Skeletal muscle cell (primary cell): Measurements from ENCODE around the gene NHSL2.
A peak's percentile ranks its signal among the peaks of the same experiment; 100 is the strongest.

ENCODE experiments used
- DNase-seq: peaks from one replicate; pipeline ENCODE4 v3.0.0-alpha.2; 2010; ENCODE audit warnings: low read depth
- H3K4me3 ChIP-seq: 2 replicates; pipeline ENCODE4 v1.5.1; 2011; ENCODE audit warnings: low read depth, mild to moderate bottlenecking, control low read depth, low read length, moderate library complexity

NHSL2 gene

GRCh38 chrX:72121383-72121782, 210.7 kb downstream of the NHSL2 start:
- no peak overlapping the region for H3K4me3 ChIP-seq
- DNase-seq, result peak; percentile 48

GRCh38 chrX:72122621-72123337, 212.1 kb downstream of the NHSL2 start:
- DNase-seq, result no peak
- H3K4me3 ChIP-seq, result no peak overlapping the region

GRCh38 chrX:72123471-72124185, 213.0 kb downstream of the NHSL2 start:
- H3K4me3 ChIP-seq, result no peak overlapping the region
- no peak for DNase-seq

DNA sequence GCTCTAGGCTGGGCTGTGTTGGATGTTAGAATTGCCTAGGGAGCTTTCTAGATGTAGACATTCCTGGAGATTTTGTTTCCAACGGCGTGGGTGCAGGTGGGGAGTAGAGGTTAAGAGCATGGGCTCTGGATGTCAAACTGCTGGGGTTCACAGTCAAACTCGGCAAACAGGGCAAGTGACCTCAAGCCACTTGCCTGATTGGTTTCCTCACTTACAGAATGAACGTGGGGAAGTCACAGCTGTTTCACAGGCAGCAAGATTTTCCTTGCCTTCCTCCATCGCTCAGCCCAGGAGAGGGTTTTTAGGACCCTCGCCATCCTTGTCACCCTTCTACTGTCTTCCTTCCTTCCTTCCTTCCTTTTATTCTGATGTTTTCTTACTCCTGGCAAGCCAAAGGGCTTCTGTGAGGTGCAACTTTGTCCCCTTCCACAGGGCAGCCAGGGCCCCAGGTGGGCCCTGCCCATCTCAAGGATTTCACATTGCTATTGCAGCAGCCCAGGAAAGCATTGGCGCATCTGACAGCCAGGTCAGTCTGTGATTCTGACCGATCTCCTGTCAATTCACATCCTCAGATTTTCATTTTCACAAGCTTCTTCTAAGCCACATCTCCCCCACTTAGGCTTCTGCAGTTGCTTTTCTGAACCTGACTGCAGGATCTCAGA, 214.0 kb downstream of the NHSL2 start:
- no peak overlapping the region for H3K4me3 ChIP-seq
- no peak for DNase-seq

- H3K4me3 ChIP-seq, result no peak overlapping the region
- DNase-seq, result no peak
Observed at GRCh38 chrX:72125331-72126047, 214.8 kb downstream of the NHSL2 start.

DNA sequence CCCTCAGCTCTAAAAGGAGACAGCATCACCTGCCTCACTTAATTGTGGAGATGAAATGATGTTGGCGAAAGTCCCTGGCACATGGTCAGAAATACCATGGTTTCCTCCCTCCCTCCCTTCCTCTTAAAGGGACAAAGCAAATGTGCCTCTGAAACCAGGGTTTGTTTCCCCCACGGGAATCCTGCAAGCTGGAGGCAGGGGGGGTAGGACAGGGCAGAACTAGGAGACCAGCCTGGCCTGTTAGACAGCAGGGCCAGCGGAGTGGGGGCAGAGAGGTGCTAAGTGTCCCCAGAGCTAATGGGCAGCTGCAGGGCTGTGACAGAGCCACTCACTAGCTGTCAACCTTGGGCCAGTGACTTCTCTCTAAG, 215.4 kb downstream of the NHSL2 start:
- no peak overlapping the region for H3K4me3 ChIP-seq
- no peak for DNase-seq

DNA sequence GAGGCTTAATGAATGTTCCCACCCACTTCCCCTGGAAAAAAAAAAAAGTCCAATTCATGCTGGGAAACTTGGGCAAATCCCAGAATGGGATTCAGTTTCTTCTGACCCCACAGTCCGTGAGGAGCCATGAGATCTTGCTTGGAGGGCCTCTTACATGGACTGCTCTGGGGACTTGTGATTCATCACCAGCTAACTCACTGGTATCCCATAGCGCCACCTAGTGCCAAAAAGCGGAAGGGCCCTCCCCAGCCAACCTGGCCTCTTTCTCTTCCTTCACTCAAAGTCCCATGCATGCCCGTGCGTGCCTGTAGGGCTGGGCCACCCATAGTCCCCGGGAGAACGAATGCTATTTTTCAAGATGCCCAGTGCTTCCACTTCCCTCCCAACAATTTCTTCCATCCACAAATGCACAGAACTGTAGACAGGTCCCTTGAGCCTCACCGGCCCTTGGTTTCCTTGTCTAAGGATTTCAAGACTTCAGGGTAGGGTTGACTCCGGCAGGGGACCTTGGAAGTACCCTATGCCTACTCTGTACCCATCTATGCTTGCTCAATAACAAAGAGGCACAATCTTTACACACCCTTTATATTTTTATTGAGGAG, 216.0 kb downstream of the NHSL2 start:
- no peak overlapping the region for H3K4me3 ChIP-seq
- DNase-seq, result peak; percentile 73

DNA sequence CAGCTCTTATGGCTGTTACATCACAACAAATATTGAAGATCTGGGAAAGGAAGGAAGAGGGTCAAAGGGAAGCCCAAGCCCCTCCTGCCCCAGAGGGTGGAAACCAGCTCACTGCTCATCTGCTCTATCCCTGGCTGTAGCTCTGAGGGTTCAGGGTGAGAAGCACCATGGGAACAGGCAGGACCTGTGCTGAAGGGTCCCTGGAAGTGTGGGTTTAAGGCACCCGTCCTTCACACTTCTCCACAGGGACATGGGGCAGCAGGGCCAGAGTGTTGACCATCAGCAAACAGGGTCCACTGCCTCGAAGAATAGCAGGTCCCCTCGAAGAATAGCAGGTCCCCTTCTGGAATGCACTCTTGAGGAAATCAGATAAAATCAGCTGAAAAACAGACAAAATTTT, 216.7 kb downstream of the NHSL2 start:
- H3K4me3 ChIP-seq, result no peak overlapping the region
- DNase-seq, result no peak

DNA sequence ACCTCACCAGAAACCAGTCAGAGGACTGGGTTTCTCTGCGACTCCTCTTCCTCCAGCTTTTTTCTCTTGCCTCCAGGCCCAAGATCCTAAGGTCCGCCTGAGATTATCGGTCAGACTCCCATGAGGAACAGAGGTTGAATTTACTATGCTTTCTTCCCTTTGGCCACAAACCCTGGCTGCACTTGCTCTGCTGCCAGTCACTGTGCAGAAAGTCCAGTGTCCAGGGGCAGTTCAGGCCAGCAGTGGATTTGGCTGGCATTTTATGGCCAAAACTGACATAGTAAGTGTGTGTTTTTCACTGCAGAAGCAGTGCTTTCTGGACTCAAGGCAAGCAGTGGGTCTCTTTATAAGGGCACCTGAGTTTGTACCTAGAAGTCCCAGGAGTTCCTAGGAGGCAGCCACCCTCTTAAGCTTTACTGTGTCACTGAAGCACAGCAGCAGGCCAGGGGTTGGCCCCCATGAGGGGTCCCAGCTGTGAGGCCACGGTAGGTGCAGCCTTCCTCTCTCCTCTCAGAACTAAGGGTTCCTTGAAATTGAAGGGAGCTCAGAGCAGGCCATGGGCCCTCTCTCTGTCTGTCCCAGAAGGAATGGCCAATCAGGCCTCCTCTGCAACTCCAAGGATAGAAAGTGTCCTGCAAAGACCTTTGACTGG, 217.7 kb downstream of the NHSL2 start:
- DNase-seq, result no peak
- H3K4me3 ChIP-seq, result no peak overlapping the region

- DNase-seq, result no peak
- H3K4me3 ChIP-seq, result no peak overlapping the region
Observed at GRCh38 chrX:72128881-72129280, 218.2 kb downstream of the NHSL2 start.

GRCh38 chrX:72129661-72130060, 219.0 kb downstream of the NHSL2 start:
- no peak for DNase-seq
- no peak overlapping the region for H3K4me3 ChIP-seq

- no peak overlapping the region for H3K4me3 ChIP-seq
- no peak for DNase-seq
Observed at GRCh38 chrX:72130156-72130761, 219.6 kb downstream of the NHSL2 start.

DNA sequence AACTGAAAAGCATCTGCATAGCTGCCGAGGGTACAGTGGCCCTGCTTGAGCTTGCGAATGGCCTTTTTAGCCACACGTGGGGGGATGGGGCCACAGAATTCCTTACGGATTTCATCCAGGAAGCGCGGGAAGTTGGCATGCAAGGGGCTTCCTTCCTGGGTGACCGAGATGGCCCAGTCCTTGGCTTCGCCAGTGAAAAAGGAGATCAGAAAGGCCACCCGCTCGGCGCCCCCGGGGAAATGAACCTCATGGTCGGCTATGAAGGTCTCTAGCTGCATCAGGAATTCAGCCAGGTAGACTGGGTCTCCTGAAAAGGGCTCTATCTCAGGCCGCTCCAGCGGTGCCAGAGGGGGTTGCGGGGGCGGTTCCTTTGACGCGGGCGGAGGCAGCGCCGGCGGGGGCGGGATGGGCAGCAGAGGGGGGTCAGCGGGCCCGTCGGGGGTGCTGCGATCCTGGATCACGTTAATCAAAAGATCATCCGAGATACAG, 220.2 kb downstream of the NHSL2 start:
- DNase-seq, result no peak
- H3K4me3 ChIP-seq, result peak overlapping the region; percentile 55

DNA sequence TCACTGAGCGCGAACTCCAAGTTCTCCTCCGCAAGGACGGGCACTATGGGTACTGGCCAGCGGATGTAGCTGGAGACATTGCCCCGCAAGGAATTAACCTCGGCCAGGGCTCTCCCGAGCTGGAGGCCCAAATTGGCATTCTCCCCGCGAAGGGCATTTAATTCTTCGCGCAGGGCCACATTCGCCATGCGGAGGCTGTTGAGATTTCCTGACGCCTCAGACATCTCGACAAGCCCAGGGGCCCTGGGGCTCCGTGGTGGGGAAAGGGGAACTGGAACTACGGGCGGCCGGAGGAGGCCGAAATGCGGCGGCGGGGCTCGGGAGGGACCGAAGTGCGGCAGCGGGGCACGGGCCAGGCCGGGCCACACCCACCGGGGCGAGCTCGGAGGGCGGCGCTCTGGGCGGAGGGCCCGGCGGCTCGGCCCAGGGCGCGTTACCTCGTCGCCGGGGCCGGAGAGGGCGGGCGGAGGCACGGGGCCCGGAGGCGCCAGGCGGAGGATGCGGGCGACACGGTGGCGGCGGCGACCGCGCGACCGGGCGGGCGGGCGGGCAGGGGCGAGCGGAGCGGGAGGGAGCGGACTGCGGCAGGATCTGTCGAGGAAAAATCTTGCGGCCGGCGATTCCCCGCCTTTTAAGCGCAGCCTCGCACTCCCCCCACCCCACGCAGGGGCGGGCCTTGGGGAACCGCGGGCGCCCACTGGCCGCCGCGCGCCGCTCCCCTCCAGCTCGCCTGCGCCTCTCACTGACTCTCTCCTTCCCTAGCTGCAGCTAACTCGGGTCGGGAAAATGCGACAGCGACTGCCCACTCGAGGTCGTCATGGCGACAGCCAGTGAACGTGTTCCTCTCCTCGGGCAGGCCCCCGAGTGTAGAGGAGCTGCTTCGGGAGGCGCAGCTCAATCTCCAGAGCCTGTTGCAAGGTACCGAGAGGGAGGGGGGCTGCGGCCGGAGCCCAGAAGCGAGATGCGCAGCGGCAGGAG, 221.0 kb downstream of the NHSL2 start, which contains the start of gene RTL5:
TSS of gene RTL5 (minus strand) at position 599 of the 978 bp plus-strand sequence.
- peak within 1 kb of the TSS; percentile 55 for H3K4me3 ChIP-seq
- DNase-seq, result peak; percentile 72

DNA sequence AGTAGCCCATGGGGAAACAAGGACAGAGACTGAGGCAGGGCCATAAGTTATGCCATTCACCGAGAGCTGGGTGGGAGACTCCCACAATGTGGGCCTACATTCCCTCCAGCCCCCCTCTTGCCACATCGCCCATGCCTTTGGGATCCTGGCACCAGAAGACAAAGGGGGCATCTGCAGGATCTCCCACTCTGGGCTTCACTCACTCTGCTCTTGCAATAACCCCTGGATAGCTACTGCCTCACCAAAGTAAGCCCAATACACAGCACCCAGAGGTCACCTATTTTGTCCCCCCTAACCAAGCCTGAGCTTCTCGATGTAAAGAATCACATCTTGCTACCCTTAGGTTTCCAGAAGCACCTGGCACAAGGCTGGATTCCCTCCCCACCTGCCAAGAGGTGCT, 221.8 kb downstream of the NHSL2 start:
- peak overlapping the region; percentile 35 for H3K4me3 ChIP-seq
- DNase-seq, result no peak

- H3K4me3 ChIP-seq, result no peak overlapping the region
- DNase-seq, result no peak
Observed at GRCh38 chrX:72133851-72134546, 223.4 kb downstream of the NHSL2 start.
